Activated CD8-positive, alpha-beta memory T cell treated with anti-CD3 and anti-CD28 coated beads for 1 hour (primary cell): Measurements from ENCODE around the gene ADSL.

Experiments used
- DNase-seq, 2 donors: peaks; one replicate each; pipeline ENCODE4 v3.0.0-alpha.2; 2020; ENCODE audit warnings: low read depth in 1 of 2; ENCODE audit errors: extremely low read depth in 1 of 2

ADSL gene

GRCh38 chr22:40434745-40435144 is 88.4 kb downstream of the ADSL start:
- DNase-seq = no peak

GRCh38 chr22:40436505-40437431 is 90.5 kb downstream of the ADSL start:
- no peak for DNase-seq
